Measurements from ENCODE around the gene EDNRB.
"Not testable (repeated sequence)": the region's sequence is repeated elsewhere in the genome, so short reads cannot be mapped to it uniquely, and the experiment has no call there.

Gene EDNRB

DNA sequence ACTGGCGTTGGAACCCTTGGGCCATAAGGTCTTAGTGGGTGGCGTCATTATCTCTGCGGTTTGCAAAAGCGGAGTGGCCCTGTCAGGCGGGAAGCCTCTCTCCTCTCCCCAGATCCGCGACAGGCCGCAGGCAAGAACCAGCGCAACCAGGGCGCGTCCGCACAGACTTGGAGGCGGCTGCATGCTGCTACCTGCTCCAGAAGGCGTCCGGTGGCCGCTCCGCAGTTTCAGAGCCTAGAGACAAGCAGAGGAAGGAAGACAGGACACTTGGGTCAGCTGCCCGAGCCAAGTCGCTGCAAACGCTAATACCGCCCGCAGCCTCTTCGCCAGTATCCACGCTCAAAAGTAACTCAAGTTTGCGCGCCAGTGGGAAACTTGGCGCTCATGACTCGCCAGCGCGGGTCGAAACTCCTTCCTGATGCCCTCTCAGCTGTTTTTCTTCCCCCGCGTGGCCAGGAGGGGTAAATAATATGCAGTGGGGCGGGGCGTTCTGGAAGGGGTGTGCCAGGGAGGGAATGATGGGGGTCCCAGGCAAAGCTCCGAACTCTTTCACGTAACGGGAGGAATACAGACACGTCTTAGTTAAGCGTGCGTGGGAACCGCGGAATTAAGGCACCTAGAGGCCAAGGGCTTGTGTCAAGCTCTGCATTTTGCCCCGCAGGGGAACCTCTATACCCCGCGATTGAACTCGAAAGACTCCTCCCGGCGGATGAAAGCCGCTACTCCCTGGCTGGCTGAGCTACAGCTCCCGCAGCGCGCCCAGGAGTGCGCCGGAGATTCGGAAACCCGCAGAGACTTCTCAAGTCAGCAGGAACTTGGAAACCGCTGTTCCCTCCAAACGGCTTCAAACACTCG lies at the start of gene EDNRB:
EDNRB (minus strand) TSS at position 441 of the 855 bp plus-strand sequence; CDS start at position 183, 258 bp downstream.
- DNase-seq: no peak

GRCh38 chr13:77966671-77967070 lies 48.0 kb upstream of the EDNRB start:
- DNase-seq: no peak

DNA sequence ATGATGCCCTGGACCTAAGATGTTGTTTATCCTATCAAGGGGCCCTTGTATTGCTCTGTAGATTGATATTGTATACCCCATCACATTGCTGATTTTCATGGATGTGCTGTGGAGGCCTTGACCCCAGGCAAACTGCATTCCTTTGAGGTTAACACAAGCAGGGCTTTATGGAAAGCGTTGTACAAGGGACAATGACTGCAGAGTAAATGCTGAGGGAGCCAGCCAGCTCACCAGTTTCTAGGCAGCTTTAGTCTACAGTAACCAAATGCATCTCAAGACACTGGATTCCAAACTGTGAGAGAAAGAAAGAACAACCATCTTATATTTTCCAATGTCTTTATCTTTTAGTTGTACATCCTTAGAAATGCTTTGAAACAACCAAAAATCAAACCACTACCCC lies 34.1 kb upstream of the EDNRB start:
- no peak for DNase-seq

DNA sequence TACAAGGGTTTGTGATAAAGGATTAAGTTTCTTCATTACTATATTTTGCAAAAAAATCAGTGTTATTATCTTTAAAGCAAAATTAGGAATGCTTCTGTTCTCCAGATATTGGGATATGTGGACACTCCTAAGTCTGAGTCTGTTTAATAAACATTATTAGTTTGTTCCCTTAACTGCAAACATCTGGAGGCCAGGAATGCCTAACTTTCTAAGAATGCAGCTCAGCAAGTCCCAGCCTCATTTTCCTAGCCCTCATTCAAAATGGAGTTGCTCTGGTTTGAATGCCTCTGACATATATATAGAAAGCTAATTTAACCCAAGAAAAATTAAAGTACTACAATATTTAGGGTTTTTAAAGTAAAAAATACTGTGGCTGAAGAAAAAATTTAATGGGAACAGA lies 33.6 kb upstream of the EDNRB start:
- DNase-seq: no peak

DNA sequence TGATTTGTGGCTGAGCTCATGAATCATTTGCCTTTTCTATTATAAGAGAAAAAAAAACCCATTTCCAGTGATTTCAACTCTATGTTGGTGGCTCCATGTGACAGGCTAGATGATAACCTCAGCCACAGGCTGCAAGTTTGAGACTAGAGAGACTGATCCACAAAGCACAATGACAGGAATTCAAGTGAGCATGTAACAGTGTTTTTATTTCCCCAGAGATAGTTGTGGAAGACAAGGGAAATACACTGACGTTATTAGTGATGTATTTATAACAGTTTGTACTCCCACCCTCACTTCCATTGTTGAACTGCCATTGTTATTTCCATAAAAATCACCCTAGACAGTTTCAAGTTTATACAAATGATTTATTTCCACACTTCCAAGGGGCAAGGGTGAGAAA lies 27.9 kb upstream of the EDNRB start:
- DNase-seq: no peak

GRCh38 chr13:77935063-77935462 lies 16.4 kb upstream of the EDNRB start:
- DNase-seq: not testable (repeated sequence)

DNA sequence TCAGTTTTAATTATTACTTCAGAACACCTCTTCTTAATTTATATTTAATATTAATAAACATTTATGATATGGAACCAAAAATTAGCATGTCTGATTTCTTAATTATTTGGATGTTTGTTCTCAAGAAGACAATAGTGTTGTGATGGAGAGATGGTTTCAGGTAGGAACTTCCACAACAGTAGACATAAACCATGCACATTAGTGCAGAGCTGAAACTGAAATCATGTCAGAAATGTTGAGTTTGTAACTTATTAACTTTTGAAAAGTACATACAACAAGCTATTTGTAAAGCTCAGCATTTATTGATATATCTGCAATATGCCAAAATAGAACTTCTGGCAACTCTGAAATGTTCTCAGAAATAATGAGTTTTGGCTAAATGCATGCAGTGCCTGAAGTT lies 11.8 kb upstream of the EDNRB start:
- DNase-seq: no peak

DNA sequence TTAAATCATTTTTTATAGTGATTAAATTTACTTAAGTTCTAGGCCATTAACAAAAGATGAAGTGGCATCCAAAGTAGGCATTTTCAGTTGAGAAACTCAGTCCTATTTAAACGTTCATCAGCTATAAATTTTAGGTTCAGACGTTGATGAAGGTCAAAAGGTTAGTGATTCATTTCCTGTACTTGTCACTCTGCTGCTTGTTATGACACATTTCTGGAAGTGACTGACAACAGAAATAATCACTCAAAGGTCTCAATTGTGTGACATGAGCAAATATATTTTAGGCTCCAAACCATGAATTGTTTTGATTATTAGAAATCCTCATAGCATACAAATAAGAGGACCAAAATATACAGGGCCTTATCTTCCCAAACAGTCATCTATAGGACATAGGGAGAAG lies 10.3 kb upstream of the EDNRB start:
- DNase-seq: no peak

GRCh38 chr13:77925616-77926015 lies 7.0 kb upstream of the EDNRB start:
- no peak for DNase-seq

DNA sequence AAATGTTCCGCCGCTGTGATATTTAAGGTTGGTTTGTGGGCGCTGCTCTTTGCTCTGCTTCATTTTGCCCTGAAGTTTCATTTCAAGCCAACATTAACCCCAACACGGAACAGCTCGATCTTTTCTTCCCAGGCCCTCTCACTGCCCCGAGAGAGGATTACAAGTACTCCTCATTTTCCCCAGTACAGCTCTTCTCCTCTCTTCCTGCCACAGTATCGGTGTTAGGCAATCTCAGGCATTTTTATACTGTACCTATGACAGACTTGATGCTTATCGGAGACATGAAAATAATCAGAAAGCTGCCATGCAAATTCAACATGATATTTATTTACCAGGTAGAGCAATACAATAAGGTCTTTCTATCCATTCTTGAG lies 1.3 kb upstream of the EDNRB start:
- DNase-seq: no peak

DNA sequence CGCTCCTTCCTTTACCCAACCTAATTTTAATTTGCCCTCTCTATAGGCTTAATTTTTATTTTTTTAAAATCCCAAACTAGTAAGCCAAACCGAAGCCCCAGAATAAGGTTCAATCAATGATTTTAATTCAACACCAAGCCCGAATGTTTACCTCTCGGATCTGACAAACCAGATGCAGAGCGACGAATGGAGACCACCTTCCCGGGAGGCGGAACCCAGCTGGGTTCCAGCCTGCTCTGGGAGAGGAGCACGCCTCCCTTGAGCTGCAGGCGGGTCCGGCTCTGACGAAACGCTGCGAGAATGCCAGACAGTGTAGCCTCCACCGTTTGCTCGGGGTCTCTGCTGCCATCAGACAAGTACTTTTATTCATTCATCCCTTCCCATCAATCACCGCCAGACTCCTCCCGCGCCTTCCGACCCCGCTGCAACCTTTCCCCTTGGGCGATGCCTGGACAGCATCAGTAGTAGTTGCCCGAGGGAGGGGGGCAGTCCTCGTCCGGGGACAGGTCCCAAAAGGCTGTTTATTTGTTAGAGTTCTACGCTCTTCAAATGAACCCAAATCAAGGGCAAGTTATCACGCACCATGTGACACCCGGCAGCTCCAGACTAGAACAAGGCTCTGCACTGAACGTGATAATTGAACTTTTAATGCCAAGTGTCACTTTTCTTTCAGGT lies 752 bp upstream of the EDNRB start:
- DNase-seq: no peak

GRCh38 chr13:77916488-77916887 lies 2.1 kb downstream of the EDNRB start:
- DNase-seq: no peak

DNA sequence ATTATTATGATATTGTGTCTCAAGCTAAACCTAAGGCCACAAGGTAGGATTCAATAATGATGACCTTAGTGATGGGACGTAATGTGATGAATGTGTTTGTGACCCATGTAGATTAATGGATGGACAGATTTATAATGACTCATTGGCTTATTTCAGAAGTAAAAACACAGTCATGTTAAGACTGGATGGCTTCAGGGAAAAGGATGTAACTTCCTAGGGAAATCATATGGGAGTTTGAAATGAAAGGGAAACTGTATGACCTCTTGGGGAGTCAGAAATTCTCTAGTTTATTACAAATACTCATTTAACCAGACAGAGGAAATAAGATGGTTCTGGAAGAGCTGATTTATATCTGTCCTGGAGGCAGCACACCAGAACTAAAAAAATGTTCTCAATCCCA lies 2.9 kb downstream of the EDNRB start:
- DNase-seq: no peak

DNA sequence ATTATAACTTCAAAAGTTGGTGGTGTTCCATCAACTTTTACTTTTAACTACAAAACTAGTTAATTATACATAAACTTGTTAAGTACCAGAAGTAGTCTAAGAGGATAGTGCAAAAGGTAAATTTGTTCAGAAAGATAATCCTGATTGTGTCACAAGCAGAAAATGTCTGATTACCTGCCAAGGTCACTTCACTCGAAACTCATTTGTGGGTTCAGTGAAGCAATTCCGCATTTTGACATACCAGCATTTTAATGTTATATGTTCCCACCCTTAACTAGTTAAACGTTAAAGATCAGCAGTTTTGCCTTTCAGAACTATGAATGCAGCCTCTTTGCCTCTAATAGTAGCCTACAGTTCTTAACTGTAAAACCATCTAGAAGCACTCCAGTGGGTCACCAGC lies 5.6 kb downstream of the EDNRB start:
- no peak for DNase-seq

DNA sequence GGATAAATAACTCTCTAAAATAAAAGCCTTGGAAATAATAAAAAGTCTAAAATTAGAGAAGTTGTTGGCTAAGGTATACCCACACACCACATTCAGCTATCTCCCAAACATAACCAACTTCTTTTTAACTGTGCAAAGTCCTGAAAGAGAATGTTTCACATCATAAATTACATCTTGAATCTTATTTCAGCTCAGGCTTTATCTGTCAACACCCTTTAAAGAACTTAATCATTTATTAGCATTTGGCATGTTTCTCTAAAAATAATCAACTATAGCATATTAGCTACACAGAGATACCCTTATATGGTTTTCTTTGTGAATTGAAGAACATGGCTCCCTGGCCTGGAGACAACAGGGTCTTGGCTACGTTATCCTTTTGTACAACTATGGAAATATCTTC lies 6.9 kb downstream of the EDNRB start:
- no peak for DNase-seq

- no peak for DNase-seq
Measured at GRCh38 chr13:77909827-77910226, 8.8 kb downstream of the EDNRB start.

DNA sequence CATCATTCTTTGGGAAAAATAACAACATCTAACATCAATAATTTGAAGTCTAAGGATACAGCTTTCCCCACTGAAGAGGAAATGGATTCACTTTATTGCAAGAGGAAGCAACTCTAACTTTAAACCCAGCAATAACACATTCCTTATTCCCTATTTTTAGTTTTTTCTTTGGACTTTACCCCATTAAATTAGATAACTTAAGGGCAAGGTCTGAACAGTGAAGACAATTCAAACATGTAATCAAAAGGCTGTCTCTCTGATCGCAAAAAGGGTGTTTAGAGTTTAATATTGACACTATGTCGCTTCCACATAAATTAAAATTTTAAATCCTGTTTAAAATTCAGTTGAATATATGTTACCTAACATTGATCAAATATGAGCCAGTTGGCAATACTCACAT lies 10.1 kb downstream of the EDNRB start:
- no peak for DNase-seq

DNA sequence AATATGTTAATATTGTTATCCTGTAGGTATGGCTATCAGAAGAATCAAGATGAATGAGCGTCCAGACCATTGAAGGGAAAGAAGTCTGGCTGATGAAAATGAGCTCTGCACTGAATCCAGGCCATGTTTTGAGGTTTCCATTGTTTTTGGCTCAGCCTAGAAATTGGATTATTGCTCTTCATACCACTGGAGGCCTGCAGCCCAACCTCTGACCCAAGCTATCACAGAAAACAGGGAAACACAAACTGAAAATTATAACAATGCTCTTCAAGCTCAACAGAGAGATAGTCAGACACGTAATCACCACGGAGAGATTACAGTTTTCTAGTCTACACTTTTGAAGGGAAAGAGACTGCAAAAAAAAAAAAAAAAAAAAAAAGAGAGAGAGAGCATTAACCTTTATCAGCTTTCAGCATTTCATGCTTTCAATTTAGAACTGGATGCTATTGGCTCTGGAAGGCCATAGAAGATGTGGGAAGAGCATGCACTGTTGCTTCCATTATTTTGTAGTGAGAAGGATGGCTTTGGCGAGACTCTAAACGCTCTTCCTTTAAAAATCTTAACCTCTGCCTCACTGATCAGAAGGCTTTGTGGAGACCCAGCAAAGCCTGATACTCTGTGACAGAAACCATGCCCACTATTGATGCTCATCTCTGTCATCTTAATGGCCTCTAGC lies 10.8 kb downstream of the EDNRB start:
- DNase-seq: no peak

GRCh38 chr13:77904031-77904430 lies 14.6 kb downstream of the EDNRB start:
- no peak for DNase-seq

GRCh38 chr13:77903435-77903834 lies 15.2 kb downstream of the EDNRB start:
- DNase-seq: no peak

DNA sequence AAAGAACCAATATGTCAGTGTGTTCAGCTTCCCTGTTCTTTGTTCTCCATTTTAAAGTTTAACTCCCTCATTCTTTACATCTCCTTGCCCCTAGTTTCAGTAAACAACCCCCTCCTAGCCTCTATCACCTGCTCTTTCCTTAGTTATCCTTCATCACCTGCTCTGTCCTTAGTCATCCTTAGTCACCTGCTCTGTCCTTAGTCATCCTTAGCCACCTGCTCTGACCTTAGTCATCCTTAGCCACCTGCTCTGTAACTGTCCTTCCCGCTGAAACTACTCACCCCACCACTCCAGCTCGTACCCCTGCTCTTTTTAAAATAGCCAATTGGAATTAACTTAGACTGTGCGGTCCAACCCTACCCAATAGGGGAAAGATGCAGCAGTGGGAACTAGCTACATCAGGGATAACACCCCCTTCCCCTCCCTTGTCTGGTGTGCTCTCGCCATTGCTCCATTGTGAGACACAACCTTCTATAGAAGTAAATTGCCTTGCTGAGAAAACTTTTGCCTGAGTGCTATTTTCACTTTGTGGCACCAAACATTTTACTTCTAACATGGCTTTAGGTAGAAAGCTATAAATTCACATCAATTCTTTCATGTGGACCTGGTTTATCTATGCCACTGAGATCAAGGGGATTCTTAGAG lies 16.2 kb downstream of the EDNRB start:
- no peak for DNase-seq

- DNase-seq: no peak
Measured at GRCh38 chr13:77898097-77898496, 20.5 kb downstream of the EDNRB start.

DNA sequence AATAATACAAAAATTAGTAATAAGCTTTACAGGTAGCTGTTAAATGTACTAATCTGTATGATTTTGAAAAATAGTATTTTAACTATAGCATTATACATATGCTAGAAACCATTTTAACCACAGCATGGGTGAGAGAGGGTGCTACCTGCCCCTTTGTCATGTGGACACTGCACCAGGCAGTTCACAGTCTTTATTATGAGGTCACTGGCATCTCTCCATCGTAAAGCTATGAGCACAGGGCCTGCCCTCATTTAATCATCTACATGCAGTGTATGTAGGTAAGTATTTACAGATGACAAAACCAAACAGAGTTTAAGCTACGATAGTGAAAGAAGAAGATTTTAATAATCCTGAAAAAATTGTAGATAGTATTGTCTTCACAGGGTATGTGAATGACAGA lies 21.7 kb downstream of the EDNRB start:
- no peak for DNase-seq

GRCh38 chr13:77896536-77896935 lies 22.1 kb downstream of the EDNRB start:
- DNase-seq: no peak
